ENCODE data around the gene TEX44. TPM values are rescaled to one million over a fixed set of nuclear protein-coding genes. Genes with fewer than 3 reads are reported as not detected.

TEX44 gene
- total and polyA plus RNA-seq, 9 of the 15 experiments (the other 6 are each of a cell fraction or from before 2014, with no cell fraction given) = not detected

GRCh38 chr2:231627384-231628120 is 34.9 kb downstream of the TEX44 start:
- WGBS (ENCODE audit: insufficient coverage, low coverage, missing lambda C conversion rate) = 51% methylated on average over 10 of the region's 10 CpGs
- no peaks in the 10 kb centered on the region for H3K36me3 ChIP-seq (ENCODE audit: control insufficient read depth, insufficient read depth, low read length)
- ChIA-PET CTCF (ENCODE audit: low intra/inter-chr PET ratio) (no interaction called here), POLR2A (interaction anchor here (0.7 to 2.2 kb wide), 4 partner anchors 10 to 104 kb away, joined by 3 to 6 read pairs (median 5); no protein-coding TSS in a partner anchor)
- H3K27ac ChIP-seq (ENCODE audit: extremely low read depth, low read depth, low read length) = no peak overlapping the region
- H3K4me1 ChIP-seq (replicated peaks in 1 of 2; ENCODE audit: control insufficient read depth in 2 of 2, insufficient read depth in 2 of 2, low read length in 2 of 2) = no peaks in the 10 kb centered on the region; a peak in 1 of 5 replicates
- H3K9me3 ChIP-seq (replicated peaks; ENCODE audit: control insufficient read depth, insufficient read depth, low read depth, low read length) = no peaks in the 10 kb centered on the region
- no peak overlapping the region for H3K4me2 ChIP-seq (ENCODE audit: insufficient read depth, low read length)
- no peaks in the 10 kb centered on the region for H3K27me3 ChIP-seq (ENCODE audit: control insufficient read depth in 2 of 2, insufficient read depth in 2 of 2, low read length in 2 of 2)
- H3K79me2 ChIP-seq (ENCODE audit: control insufficient read depth, insufficient read depth, low read length) = no peaks in the 10 kb centered on the region
- H3K4me3 ChIP-seq = no peak overlapping the region
- FAIRE-seq (no peak), ATAC-seq (no peak), DNase-seq (ENCODE audit: extremely low read depth in 1 of 4, low spot score in 3 of 4) (no peak)
- TF ChIP-seq NCOR1 (IDR thresholded peaks at IDR 0.05) = no peak
- no peak for TF ChIP-seq MTA1 (IDR thresholded peaks at IDR 0.05; ENCODE audit: borderline replicate concordance)
- 0 out of 2 replicates have a peak, but pooled peaks have one; percentile 26 for TF ChIP-seq ZNF121 (CRISPR knock-in tag; conservative IDR thresholded peaks at IDR 0.05)
- no peak for TF ChIP-seq PRMT5 (CRISPR knock-in tag; IDR thresholded peaks at IDR 0.05)
- TF ChIP-seq HNRNPK (IDR thresholded peaks at IDR 0.05; ENCODE audit: low read depth, low read length, poor library complexity, severe bottlenecking) = no peak
- intact Hi-C loops (cut with micrococcal nuclease) = no loop called here
- in situ Hi-C loops (cut with MboI) = no loop called here
- BruUV-seq (replicated peaks) = no TSS peak
- H2AFZ ChIP-seq (ENCODE audit: low read depth, low read length) = no peak overlapping the region
- H3K9ac ChIP-seq (ENCODE audit: insufficient read depth in 1 of 2, low read depth in 2 of 2, low read length in 2 of 2) = no peak overlapping the region; a peak in 1 of 4 replicates
- H3K9me1 ChIP-seq (ENCODE audit: control insufficient read depth, insufficient read depth, low read length) = no peaks in the 10 kb centered on the region
- no peaks in the 10 kb centered on the region for H4K20me1 ChIP-seq (replicated peaks; ENCODE audit: control insufficient read depth, insufficient read depth, low read length)
